ENCODE data around the gene DKC1.
A peak's percentile ranks its signal among the peaks of the same experiment; 100 is the strongest.

Gene DKC1
- 10.6 to 74.9 (median 35.5) reads per million in 17 experiments for total RNA-seq

DNA sequence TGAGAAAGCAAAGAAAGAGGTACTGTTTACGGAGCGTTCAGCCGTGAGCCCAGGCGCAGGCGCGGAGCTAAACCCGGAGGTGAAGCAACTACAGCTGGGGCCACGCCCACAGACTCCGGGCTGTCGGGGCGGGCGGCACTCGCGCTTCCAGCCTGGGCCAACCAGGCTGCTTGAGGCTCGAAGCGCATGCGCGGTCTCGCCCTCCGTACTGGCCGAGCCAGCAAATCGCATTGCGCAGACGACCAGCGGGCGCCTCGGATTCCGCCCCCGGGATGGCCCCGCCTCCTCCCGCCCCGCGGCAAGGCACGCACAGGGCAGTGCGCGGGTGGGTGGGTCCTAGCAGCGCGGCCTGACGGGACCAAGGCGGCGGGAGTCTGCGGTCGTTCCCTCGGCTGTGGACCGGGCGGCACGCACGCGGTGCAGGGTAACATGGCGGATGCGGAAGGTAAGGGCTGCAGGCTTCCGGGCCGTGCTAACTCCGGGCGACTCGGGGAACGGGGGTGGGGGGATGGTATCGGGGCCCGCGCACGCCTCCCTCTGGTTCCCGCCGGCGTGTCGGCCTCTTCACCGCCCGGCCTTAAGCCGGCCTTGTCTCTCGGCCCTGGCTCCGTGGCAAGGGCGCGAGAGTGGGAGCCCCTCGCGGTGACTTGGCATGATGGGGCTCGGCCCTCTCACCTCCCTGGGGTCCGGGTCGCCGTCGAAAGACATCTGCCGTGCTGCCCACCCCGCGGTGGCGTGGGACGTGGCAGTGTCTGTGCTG lies at the start of gene DKC1:
TSS of gene DKC1 (plus strand) at position 328 of the 760 bp plus-strand sequence. CDS start at position 430, 102 bp downstream.
- DNase-seq = peak; percentile 97 to 98 (median 98)

DNA sequence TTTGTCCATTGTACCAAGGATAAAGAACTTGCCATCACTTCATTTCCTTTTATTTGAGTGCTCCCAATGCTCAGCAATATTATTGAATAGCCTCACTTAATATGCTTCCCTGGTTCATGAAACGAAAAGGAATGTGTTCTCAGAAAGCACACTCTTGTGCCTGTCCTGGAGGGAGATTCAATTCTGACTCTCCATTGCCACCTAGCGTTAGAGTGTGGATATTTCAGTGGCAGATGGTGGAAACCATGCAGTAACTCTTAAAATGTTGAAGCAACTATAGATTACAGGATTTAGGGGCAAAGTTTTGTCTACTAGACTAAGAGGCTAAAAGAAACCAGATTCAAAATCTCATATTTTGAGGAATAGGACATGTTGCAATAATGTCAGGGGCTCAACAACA lies 47.7 kb upstream of the DKC1 start:
- peak; percentile 48 to 65 (median 62) for DNase-seq

DNA sequence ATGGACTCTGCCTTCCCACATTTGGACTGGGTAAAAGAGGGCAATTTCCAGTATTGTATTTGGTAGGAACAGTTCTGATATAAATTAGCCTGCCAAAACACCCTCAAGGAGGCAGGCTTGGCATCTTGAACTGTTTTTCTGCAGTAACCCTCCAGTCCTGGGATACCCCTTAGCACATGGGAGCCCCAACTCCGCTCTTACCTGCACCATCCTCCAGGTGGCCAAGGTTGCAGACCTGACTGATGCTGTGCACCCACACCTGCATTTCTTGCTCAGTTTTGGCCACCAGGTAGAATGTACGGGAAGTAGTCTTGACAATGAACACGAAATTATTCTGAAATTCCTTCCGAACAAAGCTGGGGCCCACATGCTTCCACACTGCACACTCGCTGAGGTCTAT lies 46.8 kb upstream of the DKC1 start:
- DNase-seq = no peak

DNA sequence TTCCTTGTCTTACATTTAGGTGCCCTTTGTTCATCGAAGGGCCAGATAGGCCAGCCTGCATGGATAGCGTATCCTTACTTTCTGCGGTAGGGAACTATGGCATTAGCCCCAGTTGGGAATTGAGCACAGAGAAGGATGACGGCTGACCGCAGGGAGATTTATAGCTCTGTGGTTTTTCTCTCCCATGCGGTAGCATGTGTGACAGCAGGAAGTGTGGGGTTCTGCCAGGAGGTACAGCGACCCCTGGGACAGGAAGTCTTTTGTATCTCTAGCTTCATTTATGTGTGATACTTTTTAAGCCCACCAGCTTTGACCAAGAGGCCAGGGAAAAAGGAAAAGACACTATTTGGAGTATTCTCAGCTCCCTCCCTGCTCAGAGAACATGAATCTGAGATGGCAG lies 44.8 kb upstream of the DKC1 start:
- DNase-seq = peak in 2 of 4 experiments; percentile 34 to 42

DNA sequence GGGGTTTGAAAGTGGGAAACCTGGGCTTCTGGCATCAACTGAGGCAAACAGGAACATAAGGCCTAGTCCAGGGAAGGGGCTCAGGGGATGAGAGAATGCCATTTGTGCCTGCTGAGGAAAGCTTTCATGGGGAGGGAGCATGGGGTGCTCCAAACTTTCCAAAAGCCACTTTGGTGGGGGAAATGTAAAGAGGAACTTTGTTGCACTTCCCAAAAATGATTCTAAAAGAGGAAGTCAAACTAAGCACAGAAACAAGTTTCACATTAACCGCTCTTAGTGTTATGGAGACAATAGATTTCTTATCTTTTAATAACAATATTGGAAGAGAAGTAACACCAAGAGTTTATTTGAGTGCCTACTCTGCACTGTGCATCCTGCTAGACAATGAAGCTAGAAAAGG lies 44.0 kb upstream of the DKC1 start:
- DNase-seq = peak; percentile 39 to 80 (median 66)

DNA sequence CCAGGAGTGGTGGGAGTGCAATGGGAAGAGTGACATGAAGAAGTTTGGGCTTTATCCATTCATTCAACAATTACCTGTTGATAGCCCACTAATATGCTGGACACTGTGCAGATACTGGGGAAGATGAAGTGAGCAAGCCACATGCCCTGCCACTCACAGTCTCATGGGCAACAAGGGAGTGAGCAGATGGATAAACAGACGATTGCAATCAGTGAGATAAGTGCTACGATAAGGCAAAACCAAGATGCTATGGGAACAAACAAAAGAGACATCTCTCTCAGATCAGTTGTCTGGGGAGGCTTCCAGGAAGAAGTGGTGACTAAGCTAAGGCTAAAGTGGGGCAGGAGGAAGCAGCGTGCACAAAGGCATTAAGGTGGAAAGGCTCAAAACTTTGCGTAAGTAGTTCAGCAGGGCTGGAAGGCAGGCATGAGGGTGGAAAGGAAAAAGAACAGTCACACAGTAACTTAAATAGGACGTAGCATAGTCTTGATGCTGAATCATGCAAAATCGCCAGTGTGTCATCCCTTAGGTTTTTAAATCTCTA lies 43.5 kb upstream of the DKC1 start:
- peak; percentile 46 to 77 (median 63) for DNase-seq

DNA sequence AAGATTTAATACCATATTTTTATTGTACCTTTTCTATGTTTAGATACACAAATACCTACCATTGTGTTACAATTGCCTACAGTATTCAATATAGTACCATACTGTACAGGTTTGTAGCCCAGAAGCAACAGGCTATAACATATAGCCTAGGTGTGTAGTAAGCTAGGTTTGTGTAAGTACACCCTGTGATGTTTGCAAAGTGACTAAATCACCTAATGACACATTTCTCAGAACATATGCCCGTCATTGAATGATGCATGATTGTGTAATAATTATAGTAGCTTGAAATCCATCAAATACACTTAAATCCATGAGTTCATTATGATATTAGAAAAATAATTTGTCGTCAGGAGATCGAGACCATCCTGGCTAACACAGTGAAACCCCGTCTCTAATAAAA lies 42.6 kb upstream of the DKC1 start:
- peak in 1 of 4 experiments; percentile 24 for DNase-seq

DNA sequence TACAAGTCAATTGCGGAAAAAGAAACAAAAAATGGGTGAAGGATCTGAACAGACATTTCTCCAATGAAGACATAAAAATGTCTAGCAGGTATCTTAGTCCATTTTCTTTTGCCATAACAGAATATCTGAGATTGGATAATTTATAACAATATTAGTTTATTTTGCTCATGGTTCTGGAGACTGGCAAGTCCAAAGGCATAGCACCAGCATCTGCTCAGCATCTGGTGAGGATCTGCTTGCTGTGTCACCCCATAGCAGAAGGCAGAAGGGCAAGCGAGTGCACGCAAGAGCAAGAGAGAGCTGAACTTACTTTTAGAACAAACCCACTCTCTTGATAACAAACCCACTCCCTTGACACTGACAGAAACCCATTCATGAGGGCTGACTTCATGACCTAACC lies 41.5 kb upstream of the DKC1 start:
- DNase-seq = no peak

DNA sequence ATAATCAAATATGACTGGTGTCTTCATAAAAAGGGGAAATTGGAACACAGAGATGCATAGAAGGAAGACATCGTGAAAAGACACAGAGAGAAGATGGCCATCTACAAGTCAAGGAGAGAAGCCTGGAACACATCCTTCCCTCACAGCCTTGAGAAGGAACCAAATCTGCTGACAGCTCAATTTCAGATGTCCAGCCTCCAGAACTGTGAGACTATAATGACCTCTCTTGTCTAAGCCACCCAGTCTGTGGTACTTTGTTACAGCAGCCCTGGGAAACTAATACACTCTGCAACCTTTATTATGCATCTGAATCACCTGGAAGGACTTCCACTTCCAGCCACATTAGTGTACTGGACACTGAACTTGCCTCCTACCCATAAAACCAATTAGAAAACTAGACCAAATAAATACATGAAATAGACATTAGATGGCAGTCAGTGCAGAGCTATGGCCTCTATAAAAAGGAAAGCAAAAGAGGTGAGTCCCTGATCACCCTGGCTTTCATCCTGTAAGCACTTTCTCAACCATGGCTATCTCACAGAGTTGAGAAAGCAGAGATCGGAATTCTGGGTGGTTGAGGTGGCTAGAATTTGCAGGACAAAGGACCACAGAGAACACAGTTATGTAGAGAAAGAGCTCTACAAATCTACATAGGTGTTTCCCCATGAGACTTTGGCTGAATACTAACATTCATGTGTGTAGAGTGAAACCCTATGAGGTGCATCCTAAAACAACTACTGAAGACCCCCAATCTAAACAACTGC lies 37.5 kb upstream of the DKC1 start:
- peak in 3 of 4 experiments; percentile 48 to 61 (median 58) for DNase-seq

DNA sequence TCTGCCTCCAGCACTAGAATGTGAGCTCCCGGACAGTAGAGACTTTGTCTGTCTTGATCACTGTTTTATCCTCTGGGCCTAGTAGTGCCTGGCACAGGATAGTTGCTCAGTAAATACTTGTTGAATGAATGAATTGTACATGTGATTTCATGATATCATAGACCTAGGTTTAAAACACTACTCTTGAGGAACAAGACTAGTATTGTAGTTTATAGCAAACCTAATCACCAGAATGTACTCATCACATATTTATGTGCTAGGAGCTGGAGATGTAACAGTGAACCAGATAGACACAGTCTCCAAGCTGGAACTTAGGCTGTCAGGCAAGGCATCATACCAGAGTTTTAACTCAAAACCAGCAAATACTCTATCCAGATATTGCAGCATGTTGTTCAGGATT lies 35.2 kb upstream of the DKC1 start:
- DNase-seq = no peak

DNA sequence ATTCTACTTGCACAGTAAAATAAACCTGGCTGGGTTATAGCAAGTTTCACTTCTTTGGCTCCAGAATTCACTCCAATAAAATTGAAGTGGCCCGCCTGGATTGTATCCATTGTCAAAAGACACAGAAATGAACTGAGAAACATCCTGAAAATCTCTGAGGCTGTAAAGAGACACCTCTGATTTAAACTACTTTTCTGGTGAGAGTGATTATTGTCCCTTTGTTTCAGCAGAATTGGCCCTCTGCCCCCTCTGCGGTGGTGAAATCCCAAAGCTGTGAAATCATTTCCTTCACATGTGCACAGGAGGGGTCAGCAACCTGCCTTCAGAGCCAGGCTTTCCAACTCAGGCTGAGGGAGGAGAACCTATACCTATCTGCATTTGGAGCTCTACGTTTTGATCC lies 34.8 kb upstream of the DKC1 start:
- no peak for DNase-seq

DNA sequence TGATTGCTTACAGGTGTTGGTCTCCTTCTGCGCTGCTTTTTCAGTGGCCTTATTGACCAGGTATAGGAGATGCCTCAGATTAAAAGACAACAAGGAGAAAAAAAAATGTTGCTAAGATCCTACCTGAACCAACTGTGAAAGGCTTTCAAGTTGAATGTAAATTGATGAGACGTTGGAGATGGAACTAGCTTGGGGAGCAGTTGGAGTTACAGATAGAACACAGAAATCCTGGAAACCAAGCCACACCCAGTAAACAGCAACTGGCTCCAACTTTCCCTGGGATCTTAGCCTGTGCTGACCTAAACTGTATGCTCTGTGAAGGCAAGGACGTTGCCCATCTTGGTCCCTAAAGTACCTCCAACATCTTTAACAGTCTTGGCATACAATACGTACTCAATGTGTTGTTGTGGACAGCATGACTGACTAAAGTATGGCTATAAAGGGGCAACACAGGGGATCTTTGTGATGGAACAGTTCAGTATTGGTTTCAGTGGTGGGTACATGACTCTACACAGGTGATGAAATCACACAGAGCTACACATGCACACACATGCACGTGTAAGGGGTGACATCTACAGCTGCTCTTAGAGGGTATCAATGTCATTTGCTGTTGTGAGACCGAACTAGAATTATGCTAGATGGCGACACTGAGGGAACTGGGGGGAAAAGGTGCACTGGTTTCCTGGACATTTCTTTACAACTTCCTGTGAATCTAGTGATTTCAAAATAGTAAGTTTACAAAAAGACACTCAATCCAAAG lies 34.1 kb upstream of the DKC1 start:
- no peak for DNase-seq

DNA sequence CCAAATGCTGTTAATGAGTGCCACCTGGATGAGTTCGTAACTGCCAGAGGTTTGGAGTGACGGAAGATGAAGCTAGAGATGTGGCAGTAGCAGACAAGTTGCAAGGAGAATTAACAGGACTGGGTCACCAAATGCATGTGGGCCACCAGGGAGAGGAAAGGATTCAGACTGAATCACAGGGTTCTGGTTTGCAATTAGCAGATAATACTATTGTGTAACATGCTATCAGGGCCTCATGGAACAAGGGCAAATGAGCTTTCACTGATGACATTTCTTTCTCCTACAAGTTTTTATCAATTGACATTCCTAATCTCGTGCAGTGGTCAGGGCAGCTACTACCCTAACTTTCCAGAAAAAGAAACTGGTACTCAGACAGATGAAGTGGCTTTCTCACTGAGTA lies 33.2 kb upstream of the DKC1 start:
- no peak for DNase-seq

DNA sequence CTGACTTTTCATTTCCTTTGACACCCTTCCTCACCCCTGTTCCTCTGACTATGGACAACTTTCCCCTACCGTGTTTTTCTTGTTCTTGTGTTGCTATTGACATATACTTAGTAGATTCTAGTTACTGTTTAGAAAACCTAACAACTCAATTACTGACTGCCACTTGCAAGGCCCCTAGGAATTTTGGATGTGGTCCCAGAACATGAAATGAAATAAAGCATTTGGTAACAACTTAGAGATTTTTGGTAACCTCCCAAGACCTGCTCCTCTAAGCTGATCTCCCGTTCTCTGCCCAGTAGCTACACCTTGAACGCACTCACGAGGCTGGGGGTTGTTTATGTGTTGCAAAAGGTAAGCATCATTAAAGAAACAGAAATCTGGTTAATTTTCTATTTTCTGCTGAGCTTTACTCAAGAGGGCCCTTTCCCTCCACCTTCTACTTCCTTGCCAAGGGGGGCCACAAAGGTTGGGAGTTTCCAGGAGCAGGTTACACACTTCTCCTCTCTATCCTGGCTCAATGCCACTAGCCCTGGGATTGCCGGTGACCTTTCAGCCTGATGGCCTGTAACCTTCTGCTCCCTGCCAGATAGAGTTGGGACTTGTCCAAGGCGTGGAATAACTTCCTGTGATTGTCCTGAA lies 32.3 kb upstream of the DKC1 start:
- no peak for DNase-seq

DNA sequence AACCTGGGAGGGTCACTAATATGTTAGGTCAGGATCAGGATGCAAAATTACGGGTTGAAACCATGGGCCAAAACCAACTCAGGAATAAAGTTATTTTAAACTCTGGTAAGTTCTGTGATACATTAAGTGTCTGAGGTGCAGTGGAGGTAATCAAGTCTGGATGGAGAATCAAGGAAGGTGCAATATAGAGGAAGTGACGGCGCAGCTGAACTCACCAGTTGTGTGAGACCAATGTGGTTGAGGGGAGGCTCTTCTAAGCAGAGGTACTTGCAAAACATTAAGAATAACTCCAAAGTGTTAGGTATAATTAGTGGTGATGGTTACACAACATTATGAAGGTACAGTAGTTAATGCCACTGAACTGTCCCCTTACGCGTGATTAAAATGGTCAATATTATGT lies 31.5 kb upstream of the DKC1 start:
- DNase-seq = no peak

DNA sequence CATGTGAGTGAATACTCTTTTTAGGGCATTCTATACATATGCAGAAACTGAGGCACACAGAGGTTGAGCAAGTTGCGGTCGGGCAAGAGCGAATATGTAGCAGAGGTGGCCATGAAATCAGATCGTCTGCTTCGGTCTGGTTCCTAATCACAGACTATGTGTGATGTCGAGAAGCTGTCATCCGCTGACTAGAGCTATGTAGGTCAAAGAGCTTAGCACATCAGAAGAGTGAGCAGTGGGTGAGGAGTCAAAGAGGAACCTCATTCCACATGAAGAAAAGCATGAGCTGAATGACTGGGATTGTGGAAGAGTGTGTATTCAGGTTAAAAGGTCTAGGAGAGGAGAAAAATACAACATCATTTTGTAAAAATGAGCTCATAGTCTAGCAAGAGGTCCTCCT lies 30.8 kb upstream of the DKC1 start:
- peak; percentile 49 to 82 (median 74) for DNase-seq

DNA sequence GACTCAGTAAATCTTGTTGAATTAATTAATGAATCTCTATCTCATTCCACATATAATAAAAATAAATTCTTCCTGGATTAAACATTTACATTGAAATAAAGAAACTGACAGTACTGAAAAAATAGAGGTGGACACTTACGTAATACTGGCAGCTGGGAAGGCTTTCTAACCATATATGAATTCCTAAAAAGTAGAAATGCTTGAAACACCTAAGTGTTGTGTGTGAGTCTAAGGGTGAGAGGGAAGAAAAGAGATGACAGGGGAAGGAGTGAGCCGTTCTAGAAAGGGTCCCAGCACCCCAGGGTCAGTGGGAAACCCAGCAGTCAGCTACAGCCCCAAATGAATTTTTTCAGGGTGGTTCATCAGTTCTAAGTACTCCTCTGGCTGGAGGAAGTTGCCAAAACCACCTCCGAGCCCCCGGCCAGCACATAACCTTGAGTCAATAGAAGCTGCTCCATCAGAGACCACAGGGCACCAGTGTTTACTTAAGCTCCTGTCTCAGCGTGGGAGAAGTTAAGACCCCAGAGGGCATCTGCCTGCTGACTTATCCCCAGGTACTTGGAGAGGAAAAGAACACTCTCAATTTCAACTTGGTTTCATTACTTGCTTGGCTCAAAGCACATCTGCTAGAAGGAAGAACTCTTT lies 30.1 kb upstream of the DKC1 start:
- peak in 2 of 4 experiments; percentile 27 to 36 for DNase-seq

DNA sequence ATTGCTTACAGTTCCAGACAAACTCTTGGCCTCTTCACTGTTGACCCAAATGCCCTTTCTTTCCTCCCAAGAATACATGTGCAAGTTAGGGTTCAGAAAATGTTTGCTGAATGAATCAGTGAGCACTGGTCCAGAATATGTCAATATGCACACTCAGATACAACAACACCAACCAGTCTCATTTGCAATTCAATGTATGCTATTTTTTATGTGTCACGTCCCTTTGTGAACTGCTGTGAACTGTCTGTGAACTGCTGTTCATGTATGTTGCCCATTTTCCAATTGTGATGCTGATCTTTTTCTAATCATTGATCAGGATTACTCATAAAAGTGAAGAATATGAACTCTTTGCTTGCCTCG lies 29.6 kb upstream of the DKC1 start:
- no peak for DNase-seq

DNA sequence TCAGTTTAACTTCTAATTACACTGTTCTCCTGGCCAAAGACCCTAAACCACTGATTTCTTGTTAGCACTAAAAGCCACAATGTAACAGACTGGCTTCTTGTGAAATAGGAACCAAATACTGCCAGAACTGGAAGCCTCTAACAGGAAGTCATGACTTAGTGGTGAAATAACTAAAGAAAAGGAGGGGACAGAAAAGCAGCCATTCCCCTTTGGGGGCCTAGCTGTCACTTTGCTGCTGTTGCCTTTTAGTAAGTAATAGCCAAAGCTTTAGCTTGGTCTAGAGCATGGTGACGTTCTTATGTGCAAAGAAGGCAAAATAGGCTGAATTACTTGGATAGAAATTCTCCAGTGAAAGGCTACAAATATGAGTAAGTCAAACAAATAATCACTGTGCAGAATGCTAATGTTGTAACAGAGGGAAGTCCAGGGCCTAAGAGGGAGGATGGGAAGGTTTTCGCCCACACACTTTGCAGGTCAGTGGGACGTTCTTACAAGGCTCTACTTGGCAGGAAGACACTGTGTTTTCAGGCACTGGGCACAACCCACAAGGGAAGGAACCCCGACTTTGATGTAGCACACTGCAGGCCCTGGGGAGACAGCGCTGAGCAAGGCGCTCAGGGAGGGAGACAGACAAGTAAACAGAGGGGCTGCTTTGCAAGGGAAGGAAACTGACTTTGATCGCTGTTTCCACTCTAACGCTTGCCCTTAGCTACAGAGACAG lies 28.4 kb upstream of the DKC1 start:
- peak; percentile 64 to 84 (median 80) for DNase-seq

DNA sequence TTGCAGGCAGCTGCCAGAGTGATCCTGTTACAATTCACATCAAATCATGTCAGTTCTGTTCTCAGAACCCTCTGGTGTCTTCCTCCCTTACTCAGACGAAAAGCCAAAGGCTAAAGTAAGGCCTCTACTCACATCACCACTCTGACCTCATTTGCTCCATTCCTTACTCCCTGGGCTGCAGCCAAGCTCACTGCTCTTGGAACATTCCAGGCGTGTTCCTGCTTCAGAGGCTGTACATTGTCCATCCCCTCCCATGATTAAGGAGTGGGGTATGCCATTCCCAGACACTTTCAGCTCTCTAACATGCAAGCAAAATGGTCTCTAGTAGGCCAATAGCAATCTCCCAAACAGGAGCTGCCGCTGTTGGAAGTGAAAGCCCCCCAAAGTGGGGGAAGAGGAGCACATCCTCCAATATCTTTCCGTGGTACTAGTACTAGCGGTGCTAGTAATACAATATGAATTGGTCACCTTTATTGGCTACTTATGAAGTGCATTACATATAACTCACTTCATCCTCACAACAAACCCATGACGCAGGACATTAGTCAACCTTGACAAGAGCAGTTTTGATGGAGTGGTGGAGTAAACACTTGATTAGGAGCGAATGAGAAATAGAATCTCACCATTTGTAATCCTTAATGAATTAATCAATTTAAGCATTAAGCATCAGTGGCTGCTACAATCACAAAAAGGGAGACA lies 26.8 kb upstream of the DKC1 start:
- DNase-seq = no peak

DNA sequence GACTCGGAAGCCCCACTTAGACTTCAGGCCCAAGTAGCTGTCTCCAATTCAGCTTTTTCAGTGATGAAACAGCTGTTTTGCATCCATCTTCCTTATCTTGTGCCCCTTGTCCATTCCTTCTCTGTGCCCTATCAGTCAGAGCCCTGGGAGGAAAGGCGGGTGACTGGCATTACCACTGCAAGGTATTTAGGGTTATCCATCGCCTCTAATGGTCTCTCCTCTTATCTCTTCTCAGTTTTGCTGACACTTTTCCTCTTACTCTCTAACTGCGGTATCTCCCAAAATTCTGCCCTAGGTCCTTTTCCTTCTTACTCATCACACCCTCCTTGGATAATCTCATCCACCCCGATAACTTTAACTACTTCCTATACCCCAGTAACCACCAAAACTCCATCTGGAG lies 25.5 kb upstream of the DKC1 start:
- no peak for DNase-seq
